Neural crest cell (in vitro differentiated cells): ENCODE measurements around the gene PALD1. TPM values are rescaled to one million over a fixed set of nuclear protein-coding genes. Genes with fewer than 3 reads are reported as not detected.

Experiments
- DNase-seq: peaks from one replicate; pipeline ENCODE4 v3.0.0; 2021; ENCODE audit warnings: low read depth, mixed read lengths, low spot score
- H3K27ac Mint-ChIP-seq: one replicate; pipeline ENCODE4 v1.8.0; 2021; ENCODE audit warnings: mild to moderate bottlenecking, mixed read lengths; ENCODE audit not compliant: unreplicated experiment
- H3K27me3 Mint-ChIP-seq: 2 replicates; pipeline ENCODE4 v1.8.0; 2021; ENCODE audit warnings: low read depth, mild to moderate bottlenecking, mixed read lengths
- H3K36me3 Mint-ChIP-seq: 2 replicates; pipeline ENCODE4 v1.8.0; 2021; ENCODE audit warnings: low read depth, mild to moderate bottlenecking, mixed read lengths
- H3K4me1 Mint-ChIP-seq: 2 replicates; pipeline ENCODE4 v1.8.0; 2021; ENCODE audit warnings: mixed read lengths
- H3K4me3 Mint-ChIP-seq: one replicate; pipeline ENCODE4 v1.8.0; 2021; ENCODE audit warnings: mild to moderate bottlenecking, mixed read lengths
- H3K9me3 Mint-ChIP-seq: 2 replicates; pipeline ENCODE4 v1.8.0; 2021; ENCODE audit warnings: mixed read lengths
- total RNA-seq: library from RNA; stranded (reverse); gene quantifications from 2 replicates; pipeline ENCODE4 v1.2.1, GENCODE V29; 2021
- TF ChIP-seq, protein P1 (sequence below): fragments of 200-600 bp; sonication (generic); conservative IDR thresholded peaks from 2 replicates; pipeline ENCODE4 v1.5.0; 2021; ENCODE audit warnings: antibody characterized with exemption, mild to moderate bottlenecking

PALD1 gene
- total RNA-seq, 1 donor from 2014 or later, result 14.3 TPM

- TF ChIP-seq, protein P1, sequence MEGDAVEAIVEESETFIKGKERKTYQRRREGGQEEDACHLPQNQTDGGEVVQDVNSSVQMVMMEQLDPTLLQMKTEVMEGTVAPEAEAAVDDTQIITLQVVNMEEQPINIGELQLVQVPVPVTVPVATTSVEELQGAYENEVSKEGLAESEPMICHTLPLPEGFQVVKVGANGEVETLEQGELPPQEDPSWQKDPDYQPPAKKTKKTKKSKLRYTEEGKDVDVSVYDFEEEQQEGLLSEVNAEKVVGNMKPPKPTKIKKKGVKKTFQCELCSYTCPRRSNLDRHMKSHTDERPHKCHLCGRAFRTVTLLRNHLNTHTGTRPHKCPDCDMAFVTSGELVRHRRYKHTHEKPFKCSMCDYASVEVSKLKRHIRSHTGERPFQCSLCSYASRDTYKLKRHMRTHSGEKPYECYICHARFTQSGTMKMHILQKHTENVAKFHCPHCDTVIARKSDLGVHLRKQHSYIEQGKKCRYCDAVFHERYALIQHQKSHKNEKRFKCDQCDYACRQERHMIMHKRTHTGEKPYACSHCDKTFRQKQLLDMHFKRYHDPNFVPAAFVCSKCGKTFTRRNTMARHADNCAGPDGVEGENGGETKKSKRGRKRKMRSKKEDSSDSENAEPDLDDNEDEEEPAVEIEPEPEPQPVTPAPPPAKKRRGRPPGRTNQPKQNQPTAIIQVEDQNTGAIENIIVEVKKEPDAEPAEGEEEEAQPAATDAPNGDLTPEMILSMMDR, result no peak
- Mint-ChIP-seq H3K9me3 (no peaks in the 10 kb centered on the region), H3K36me3 (no peaks in the 10 kb centered on the region), H3K4me3 (no peak overlapping the region), H3K4me1 (peaks cover 65% of the 10 kb centered on the region), H3K27ac (no peak overlapping the region), H3K27me3 (no peaks in the 10 kb centered on the region)
- DNase-seq, result no peak
Observed at GRCh38 chr10:70496341-70497119, 18.0 kb downstream of the PALD1 start.

DNA sequence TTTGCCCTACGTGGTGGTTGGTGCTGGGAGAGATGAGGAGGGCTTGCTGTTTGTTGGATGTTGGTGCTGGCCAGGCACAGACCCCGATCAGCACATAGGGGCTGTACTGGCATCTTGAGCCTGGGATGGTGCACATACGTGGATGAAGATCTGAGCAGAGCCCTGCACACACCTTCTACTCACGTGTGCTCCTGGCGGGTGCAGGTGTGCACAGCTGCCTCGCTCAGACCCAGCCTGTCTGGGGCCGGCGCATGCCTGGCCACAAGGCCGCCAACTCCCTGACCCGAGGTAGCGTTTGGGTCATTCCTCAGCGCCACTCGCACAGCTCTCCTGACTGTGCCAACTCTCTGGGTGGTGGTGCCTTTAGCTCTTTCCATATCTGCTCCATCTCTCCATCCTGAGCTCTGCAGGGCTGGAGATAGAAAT lies 18.6 kb downstream of the PALD1 start:
- H3K36me3 Mint-ChIP-seq, result no peaks in the 10 kb centered on the region
- TF ChIP-seq, protein P1, result no peak
- H3K4me3 Mint-ChIP-seq, result no peak overlapping the region
- no peak for DNase-seq
- H3K9me3 Mint-ChIP-seq, result no peaks in the 10 kb centered on the region
- H3K27me3 Mint-ChIP-seq, result no peaks in the 10 kb centered on the region
- peaks cover 60% of the 10 kb centered on the region for H3K4me1 Mint-ChIP-seq
- no peak overlapping the region for H3K27ac Mint-ChIP-seq

DNA sequence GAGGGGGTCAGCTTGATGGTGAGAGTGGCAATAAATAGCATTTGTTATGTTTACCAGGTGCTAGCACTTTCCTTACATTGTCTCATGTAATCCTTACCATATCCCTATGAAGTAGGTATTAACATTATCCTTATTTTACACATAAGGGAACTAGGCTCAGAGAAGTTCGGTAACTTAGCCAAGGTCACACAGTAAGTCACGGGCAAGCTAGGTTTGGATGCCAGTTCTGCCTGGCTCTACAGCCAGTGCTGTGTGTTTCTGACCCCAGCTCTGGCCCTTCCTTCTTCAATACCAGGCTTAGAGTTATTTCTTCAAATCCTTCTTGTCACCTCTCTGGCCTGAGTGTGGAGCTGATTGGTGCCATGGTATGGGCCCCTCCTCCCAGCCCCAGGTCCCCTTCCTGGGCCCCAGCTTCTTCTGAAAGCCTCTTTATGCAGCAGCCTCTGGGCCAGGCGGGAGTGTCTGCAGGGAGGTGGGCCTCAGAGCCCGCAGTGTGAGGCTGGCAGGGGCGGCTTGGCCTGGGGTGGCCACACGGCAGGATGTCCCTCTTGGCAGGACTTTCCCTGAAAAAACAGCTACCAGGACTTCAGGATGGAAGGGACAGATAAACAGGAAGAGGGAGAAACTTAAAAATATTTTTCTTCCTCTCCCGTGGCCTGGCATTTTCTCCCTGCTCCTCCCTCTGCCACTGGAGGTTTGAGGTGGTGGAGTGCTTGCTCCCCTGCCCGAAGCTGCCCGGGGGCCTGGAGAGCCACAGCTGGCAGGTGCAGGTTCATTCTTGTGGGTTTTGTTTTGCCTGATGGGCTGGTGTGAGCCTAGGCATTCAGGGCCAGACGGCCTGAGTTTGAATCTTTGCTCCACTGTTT lies 20.6 kb downstream of the PALD1 start:
- H3K27ac Mint-ChIP-seq, result peak overlapping the region; percentile 90
- H3K27me3 Mint-ChIP-seq, result no peaks in the 10 kb centered on the region
- no peaks in the 10 kb centered on the region for H3K36me3 Mint-ChIP-seq
- H3K4me1 Mint-ChIP-seq, result peaks cover 53% of the 10 kb centered on the region
- no peaks in the 10 kb centered on the region for H3K9me3 Mint-ChIP-seq
- DNase-seq, result peak; percentile 27
- TF ChIP-seq, protein P1, result no peak
- H3K4me3 Mint-ChIP-seq, result peak overlapping the region; percentile 3

DNA sequence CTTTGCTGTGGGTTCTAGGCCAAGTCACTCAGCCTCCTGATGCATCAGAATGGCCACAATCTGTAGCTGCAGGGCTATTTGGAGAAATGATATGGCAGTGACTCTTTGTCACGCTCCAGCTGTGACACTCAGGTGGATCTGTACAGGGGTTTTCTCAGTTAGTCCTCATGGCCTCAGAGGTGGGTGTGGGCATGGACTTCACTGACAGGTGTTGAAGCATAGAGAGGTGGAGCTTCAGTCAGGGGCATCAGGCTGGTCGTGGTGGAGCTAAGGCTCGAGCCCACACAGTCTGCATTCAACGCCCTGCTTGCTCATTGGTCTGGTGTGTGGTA lies 21.2 kb downstream of the PALD1 start:
- no peaks in the 10 kb centered on the region for H3K27me3 Mint-ChIP-seq
- peak overlapping the region; percentile 3 for H3K4me3 Mint-ChIP-seq
- peak overlapping the region; percentile 90 for H3K27ac Mint-ChIP-seq
- TF ChIP-seq, protein P1, result no peak
- H3K36me3 Mint-ChIP-seq, result no peaks in the 10 kb centered on the region
- H3K9me3 Mint-ChIP-seq, result no peaks in the 10 kb centered on the region
- peaks cover 52% of the 10 kb centered on the region for H3K4me1 Mint-ChIP-seq
- DNase-seq, result no peak

DNA sequence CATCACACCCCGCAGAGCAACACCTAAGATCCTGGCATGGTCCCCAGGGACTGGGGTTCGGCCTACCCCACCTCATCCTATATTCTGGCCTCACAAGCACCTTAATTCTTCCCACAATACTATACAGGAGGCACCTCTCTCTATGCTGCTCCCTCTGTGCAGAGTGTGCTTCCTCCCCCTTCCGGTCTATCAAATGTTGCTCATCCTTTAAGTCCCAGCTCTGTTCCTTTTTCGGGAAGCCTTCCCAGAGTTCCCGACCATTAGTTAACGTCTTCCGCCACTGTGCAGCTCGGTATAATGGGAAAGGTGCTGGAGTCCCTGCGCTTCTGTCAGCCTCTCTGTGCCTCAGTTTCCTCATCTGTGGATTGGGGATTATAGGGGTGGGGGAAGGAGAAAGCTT lies 21.8 kb downstream of the PALD1 start:
- Mint-ChIP-seq H3K27me3 (no peaks in the 10 kb centered on the region), H3K36me3 (no peaks in the 10 kb centered on the region), H3K4me3 (no peak overlapping the region), H3K9me3 (no peaks in the 10 kb centered on the region), H3K4me1 (peaks cover 52% of the 10 kb centered on the region), H3K27ac (peak overlapping the region; percentile 64)
- TF ChIP-seq, protein P1, result no peak
- no peak for DNase-seq
